ENCODE measurements around the gene TGFB1. TPM values are rescaled to one million over a fixed set of nuclear protein-coding genes. Genes with fewer than 3 reads are reported as not detected.

The TGFB1 gene
- total and polyA plus RNA-seq, 2 of the 13 experiments (the other 11 are each of a cell fraction or from before 2014, with no cell fraction given) = 4.1 to 5.4 TPM

DNA sequence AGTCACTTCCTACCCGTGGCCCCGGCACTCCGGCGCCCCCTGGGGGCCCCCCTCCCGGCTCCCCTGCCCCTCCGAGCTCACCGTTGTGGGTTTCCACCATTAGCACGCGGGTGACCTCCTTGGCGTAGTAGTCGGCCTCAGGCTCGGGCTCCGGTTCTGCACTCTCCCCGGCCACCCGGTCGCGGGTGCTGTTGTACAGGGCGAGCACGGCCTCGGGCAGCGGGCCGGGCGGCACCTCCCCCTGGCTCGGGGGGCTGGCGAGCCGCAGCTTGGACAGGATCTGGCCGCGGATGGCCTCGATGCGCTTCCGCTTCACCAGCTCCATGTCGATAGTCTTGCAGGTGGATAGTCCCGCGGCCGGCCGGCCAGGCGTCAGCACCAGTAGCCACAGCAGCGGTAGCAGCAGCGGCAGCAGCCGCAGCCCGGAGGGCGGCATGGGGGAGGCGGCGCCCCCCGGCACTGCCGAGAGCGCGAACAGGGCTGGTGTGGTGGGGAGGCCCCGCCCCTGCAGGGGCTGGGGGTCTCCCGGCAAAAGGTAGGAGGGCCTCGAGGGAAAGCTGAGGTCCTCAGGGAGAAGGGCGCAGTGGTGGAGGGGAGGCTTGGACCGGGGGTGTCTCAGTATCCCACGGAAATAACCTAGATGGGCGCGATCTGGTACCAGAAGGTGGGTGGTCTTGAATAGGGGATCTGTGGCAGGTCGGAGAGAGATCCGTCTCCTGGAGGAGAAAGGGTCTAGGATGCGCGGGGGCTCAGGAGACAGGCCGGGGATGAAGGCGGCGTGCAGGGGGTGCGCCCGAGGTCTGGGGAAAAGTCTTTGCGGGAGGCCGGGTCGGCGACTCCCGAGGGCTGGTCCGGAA lies 885 bp downstream of the TGFB1 start (continued):
- TF ChIP-seq, protein P1, sequence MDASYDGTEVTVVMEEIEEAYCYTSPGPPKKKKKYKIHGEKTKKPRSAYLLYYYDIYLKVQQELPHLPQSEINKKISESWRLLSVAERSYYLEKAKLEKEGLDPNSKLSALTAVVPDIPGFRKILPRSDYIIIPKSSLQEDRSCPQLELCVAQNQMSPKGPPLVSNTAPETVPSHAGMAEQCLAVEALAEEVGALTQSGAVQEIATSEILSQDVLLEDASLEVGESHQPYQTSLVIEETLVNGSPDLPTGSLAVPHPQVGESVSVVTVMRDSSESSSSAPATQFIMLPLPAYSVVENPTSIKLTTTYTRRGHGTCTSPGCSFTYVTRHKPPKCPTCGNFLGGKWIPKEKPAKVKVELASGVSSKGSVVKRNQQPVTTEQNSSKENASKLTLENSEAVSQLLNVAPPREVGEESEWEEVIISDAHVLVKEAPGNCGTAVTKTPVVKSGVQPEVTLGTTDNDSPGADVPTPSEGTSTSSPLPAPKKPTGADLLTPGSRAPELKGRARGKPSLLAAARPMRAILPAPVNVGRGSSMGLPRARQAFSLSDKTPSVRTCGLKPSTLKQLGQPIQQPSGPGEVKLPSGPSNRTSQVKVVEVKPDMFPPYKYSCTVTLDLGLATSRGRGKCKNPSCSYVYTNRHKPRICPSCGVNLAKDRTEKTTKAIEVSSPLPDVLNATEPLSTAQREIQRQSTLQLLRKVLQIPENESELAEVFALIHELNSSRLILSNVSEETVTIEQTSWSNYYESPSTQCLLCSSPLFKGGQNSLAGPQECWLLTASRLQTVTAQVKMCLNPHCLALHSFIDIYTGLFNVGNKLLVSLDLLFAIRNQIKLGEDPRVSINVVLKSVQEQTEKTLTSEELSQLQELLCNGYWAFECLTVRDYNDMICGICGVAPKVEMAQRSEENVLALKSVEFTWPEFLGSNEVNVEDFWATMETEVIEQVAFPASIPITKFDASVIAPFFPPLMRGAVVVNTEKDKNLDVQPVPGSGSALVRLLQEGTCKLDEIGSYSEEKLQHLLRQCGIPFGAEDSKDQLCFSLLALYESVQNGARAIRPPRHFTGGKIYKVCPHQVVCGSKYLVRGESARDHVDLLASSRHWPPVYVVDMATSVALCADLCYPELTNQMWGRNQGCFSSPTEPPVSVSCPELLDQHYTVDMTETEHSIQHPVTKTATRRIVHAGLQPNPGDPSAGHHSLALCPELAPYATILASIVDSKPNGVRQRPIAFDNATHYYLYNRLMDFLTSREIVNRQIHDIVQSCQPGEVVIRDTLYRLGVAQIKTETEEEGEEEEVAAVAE (CRISPR knock-in tag; IDR thresholded peaks at IDR 0.05; ENCODE audit: borderline replicate concordance) = no peak
- TF ChIP-seq ZNF709 (CRISPR knock-in tag; IDR thresholded peaks at IDR 0.05) (0 out of 2 replicates have a peak, but pooled peaks have one; percentile 40), TAF1 (CRISPR knock-in tag; IDR thresholded peaks at IDR 0.05) (peak; percentile 47; the same call in 1 of the 2 replicates), ZBTB38 (CRISPR knock-in tag; IDR thresholded peaks at IDR 0.05) (peak; percentile 37; the same call in 1 of the 2 replicates), ZKSCAN8 (CRISPR knock-in tag; IDR thresholded peaks at IDR 0.05; ENCODE audit: borderline replicate concordance) (no peak), REL (CRISPR knock-in tag; conservative IDR thresholded peaks at IDR 0.05) (0 out of 2 replicates have a peak, but pooled peaks have one; percentile 87), GATA4 (IDR thresholded peaks at IDR 0.05; ENCODE audit: borderline replicate concordance, low read depth) (no peak), ZNF550 (CRISPR knock-in tag; IDR thresholded peaks at IDR 0.05; ENCODE audit: borderline replicate concordance) (no peak), GATAD2A (CRISPR knock-in tag; IDR thresholded peaks at IDR 0.05) (0 out of 2 replicates have a peak, but pooled peaks have one; percentile 20)
- TF ChIP-seq, protein P2, sequence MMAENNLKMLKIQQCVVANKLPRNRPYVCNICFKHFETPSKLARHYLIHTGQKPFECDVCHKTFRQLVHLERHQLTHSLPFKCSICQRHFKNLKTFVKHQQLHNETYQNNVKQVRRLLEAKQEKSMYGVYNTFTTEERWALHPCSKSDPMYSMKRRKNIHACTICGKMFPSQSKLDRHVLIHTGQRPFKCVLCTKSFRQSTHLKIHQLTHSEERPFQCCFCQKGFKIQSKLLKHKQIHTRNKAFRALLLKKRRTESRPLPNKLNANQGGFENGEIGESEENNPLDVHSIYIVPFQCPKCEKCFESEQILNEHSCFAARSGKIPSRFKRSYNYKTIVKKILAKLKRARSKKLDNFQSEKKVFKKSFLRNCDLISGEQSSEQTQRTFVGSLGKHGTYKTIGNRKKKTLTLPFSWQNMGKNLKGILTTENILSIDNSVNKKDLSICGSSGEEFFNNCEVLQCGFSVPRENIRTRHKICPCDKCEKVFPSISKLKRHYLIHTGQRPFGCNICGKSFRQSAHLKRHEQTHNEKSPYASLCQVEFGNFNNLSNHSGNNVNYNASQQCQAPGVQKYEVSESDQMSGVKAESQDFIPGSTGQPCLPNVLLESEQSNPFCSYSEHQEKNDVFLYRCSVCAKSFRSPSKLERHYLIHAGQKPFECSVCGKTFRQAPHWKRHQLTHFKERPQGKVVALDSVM (CRISPR knock-in tag; IDR thresholded peaks at IDR 0.05) = peak; percentile 43; the same call in 1 of the 2 replicates
- TF ChIP-seq, protein P3, sequence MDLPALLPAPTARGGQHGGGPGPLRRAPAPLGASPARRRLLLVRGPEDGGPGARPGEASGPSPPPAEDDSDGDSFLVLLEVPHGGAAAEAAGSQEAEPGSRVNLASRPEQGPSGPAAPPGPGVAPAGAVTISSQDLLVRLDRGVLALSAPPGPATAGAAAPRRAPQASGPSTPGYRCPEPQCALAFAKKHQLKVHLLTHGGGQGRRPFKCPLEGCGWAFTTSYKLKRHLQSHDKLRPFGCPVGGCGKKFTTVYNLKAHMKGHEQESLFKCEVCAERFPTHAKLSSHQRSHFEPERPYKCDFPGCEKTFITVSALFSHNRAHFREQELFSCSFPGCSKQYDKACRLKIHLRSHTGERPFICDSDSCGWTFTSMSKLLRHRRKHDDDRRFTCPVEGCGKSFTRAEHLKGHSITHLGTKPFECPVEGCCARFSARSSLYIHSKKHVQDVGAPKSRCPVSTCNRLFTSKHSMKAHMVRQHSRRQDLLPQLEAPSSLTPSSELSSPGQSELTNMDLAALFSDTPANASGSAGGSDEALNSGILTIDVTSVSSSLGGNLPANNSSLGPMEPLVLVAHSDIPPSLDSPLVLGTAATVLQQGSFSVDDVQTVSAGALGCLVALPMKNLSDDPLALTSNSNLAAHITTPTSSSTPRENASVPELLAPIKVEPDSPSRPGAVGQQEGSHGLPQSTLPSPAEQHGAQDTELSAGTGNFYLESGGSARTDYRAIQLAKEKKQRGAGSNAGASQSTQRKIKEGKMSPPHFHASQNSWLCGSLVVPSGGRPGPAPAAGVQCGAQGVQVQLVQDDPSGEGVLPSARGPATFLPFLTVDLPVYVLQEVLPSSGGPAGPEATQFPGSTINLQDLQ (CRISPR knock-in tag; IDR thresholded peaks at IDR 0.05) = peak; percentile 19; the same call in 1 of the 2 replicates
- TF ChIP-seq, protein P4, sequence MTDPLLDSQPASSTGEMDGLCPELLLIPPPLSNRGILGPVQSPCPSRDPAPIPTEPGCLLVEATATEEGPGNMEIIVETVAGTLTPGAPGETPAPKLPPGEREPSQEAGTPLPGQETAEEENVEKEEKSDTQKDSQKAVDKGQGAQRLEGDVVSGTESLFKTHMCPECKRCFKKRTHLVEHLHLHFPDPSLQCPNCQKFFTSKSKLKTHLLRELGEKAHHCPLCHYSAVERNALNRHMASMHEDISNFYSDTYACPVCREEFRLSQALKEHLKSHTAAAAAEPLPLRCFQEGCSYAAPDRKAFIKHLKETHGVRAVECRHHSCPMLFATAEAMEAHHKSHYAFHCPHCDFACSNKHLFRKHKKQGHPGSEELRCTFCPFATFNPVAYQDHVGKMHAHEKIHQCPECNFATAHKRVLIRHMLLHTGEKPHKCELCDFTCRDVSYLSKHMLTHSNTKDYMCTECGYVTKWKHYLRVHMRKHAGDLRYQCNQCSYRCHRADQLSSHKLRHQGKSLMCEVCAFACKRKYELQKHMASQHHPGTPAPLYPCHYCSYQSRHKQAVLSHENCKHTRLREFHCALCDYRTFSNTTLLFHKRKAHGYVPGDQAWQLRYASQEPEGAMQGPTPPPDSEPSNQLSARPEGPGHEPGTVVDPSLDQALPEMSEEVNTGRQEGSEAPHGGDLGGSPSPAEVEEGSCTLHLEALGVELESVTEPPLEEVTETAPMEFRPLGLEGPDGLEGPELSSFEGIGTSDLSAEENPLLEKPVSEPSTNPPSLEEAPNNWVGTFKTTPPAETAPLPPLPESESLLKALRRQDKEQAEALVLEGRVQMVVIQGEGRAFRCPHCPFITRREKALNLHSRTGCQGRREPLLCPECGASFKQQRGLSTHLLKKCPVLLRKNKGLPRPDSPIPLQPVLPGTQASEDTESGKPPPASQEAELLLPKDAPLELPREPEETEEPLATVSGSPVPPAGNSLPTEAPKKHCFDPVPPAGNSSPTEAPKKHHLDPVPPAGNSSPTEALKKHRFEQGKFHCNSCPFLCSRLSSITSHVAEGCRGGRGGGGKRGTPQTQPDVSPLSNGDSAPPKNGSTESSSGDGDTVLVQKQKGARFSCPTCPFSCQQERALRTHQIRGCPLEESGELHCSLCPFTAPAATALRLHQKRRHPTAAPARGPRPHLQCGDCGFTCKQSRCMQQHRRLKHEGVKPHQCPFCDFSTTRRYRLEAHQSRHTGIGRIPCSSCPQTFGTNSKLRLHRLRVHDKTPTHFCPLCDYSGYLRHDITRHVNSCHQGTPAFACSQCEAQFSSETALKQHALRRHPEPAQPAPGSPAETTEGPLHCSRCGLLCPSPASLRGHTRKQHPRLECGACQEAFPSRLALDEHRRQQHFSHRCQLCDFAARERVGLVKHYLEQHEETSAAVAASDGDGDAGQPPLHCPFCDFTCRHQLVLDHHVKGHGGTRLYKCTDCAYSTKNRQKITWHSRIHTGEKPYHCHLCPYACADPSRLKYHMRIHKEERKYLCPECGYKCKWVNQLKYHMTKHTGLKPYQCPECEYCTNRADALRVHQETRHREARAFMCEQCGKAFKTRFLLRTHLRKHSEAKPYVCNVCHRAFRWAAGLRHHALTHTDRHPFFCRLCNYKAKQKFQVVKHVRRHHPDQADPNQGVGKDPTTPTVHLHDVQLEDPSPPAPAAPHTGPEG (CRISPR knock-in tag; IDR thresholded peaks at IDR 0.05) = peak; percentile 75; the same call in 1 of the 2 replicates

Data from HepG2 (cell line).